Spleen (tissue), 11 donors: ENCODE data around the gene HDDC2. TPM values are rescaled to one million over a fixed set of nuclear protein-coding genes. Genes with fewer than 3 reads are reported as not detected.

Experiments
- DNase-seq: peaks from one replicate; pipeline ENCODE4 v3.0.0-alpha.2; 2020
- H3K27ac ChIP-seq, 8 donors: fragments of 200-600 bp; sonication (generic) in 7 of 8; 1 replicate in 4 of 8; 2 replicates in 4 of 8; pipeline versions ENCODE4 v1.5.0 to v1.8.0; 2016 to 2021; ENCODE audit warnings: inconsistent platforms in 4 of 8, mild to moderate bottlenecking in 4 of 8, moderate library complexity in 1 of 8
- H3K27me3 ChIP-seq, 7 donors: fragments of 200-600 bp; sonication (generic) in 6 of 7; replicated peaks in 1 of 7; 1 replicate in 4 of 7; 2 replicates in 3 of 7; pipeline versions ENCODE4 v1.5.0 to v1.8.0; 2016 to 2021; ENCODE audit warnings: inconsistent platforms in 3 of 7, mild to moderate bottlenecking in 1 of 7
- H3K36me3 ChIP-seq, 6 donors: fragments of 200-600 bp; sonication (generic) in 5 of 6; 1 replicate in 4 of 6; 2 replicates in 2 of 6; pipeline versions ENCODE4 v1.5.0 to v1.8.0; 2016 to 2021; ENCODE audit warnings: inconsistent platforms in 2 of 6
- H3K4me1 ChIP-seq, 6 donors: fragments of 200-600 bp; sonication (generic) in 5 of 6; 1 replicate in 3 of 6; 2 replicates in 3 of 6; pipeline versions ENCODE4 v1.5.0 to v1.8.0; 2016 to 2021; ENCODE audit warnings: inconsistent platforms in 3 of 6
- H3K4me3 ChIP-seq, 8 donors: fragments of 200-600 bp; sonication (generic) in 7 of 8; 1 replicate in 4 of 8; 2 replicates in 4 of 8; pipeline versions ENCODE4 v1.5.0 to v1.8.0; 2016 to 2021; ENCODE audit warnings: inconsistent platforms in 4 of 8, mild to moderate bottlenecking in 4 of 8, moderate library complexity in 2 of 8
- H3K9me3 ChIP-seq, 8 donors: fragments of 200-600 bp; sonication (generic) in 7 of 8; 1 replicate in 4 of 8; 2 replicates in 4 of 8; pipeline versions ENCODE4 v1.5.0 to v1.8.0; 2016 to 2021; ENCODE audit warnings: inconsistent platforms in 4 of 8
- POLR2A ChIP-seq, 3 donors: fragments of 450-650 bp; IDR thresholded peaks; one replicate each; pipeline ENCODE4 v1.5.1; 2017; ENCODE audit warnings: antibody characterized with exemption in 3 of 3, mild to moderate bottlenecking in 1 of 3
- POLR2AphosphoS5 ChIP-seq, 3 donors: sonication (generic); formaldehyde crosslinking; IDR thresholded peaks; one replicate each; pipeline ENCODE4 v1.5.1; 2017; ENCODE audit warnings: antibody characterized with exemption in 3 of 3
- WGBS, 5 donors: extraction: QIAGEN DNeasy Blood & Tissue Kit in 3 of 5; methylation state at CpG; one replicate each; pipeline versions ENCODE4 v1.1.5 to v1.1.7; 2013 to 2018; 5-methylcytosine and 5-hydroxymethylcytosine counted together
- intact Hi-C: fragments of 100-400 bp; cut with DNase I; formaldehyde crosslinking; loops from one replicate; pipeline ENCODE4 v1.15.0; 2023; ENCODE audit warnings: low total_unique reads
- polyA plus RNA-seq, 3 donors: library from polyadenylated mRNA; stranded (reverse); fragments of 200-250 nt; gene quantifications; one replicate each; pipeline ENCODE4 v1.2.1, GENCODE V29; 2013
- total RNA-seq, 7 donors: library from RNA; depleted of rRNA in 3 of 7; stranded (reverse); fragments of >200 nt in 3 of 7; fragmentation: NEBNext Ultra II Directional in 4 of 7; extraction: Animal tissue kit (Norgen Biotek cat#: 25700) in 4 of 7; gene quantifications; one replicate each; pipeline versions ENCODE4 v1.1.0 to v1.2.1, GENCODE V29; 2016 to 2021
- TF ChIP-seq, protein P1 (sequence below), 11 experiments: fragments of 200-600 bp in 7 of 11; fragments of 450-650 bp in 4 of 11; sonication (generic) in 4 of 11; IDR thresholded peaks in 8 of 11; conservative IDR thresholded peaks in 3 of 11; 1 replicate in 7 of 11; 2 replicates in 4 of 11; pipeline versions ENCODE4 v1.4.0 to v1.8.0; 2016 to 2021; ENCODE audit warnings: antibody characterized with exemption in 11 of 11, inconsistent platforms in 4 of 11, mild to moderate bottlenecking in 1 of 11
- donor health status: healthy with polysubstance abuse.
- donor health status: DM: no; HTN: no; CAD: no; lungs with moderate emphysema.
- donor health status: DM: no; HTN: no; CAD: no.
- donor health status: Bipolar disorder and iron deficiency.
- donor health status: healthy.
- donor health status: DM: no; HTN: no; CAD: no.
- donor health status: DM: yes; HTN: yes; CAD: no.

The HDDC2 gene
- total and polyA plus RNA-seq, 10 donors = 22.4 to 68.7 (median 38.7) TPM

GRCh38 chr6:125250511-125250910, 51.3 kb downstream of the HDDC2 start:
- TF ChIP-seq, protein P1, sequence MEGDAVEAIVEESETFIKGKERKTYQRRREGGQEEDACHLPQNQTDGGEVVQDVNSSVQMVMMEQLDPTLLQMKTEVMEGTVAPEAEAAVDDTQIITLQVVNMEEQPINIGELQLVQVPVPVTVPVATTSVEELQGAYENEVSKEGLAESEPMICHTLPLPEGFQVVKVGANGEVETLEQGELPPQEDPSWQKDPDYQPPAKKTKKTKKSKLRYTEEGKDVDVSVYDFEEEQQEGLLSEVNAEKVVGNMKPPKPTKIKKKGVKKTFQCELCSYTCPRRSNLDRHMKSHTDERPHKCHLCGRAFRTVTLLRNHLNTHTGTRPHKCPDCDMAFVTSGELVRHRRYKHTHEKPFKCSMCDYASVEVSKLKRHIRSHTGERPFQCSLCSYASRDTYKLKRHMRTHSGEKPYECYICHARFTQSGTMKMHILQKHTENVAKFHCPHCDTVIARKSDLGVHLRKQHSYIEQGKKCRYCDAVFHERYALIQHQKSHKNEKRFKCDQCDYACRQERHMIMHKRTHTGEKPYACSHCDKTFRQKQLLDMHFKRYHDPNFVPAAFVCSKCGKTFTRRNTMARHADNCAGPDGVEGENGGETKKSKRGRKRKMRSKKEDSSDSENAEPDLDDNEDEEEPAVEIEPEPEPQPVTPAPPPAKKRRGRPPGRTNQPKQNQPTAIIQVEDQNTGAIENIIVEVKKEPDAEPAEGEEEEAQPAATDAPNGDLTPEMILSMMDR (IDR thresholded peaks at IDR 0.05 in 8 of 11, conservative IDR thresholded peaks at IDR 0.05 in 3 of 11) = no peak
- intact Hi-C loops = no loop called here
- Histone ChIP-seq H3K4me3 (no peak overlapping the region), H3K27ac (no peak overlapping the region), H3K4me1 (no peaks in the 10 kb centered on the region), H3K36me3 (no peaks in the 10 kb centered on the region), H3K27me3 (no peaks in the 10 kb centered on the region), H3K9me3 (no peaks in the 10 kb centered on the region)
- DNase-seq = no peak
- 62 to 88% (median 80%) methylated on average over 1 of the region's 1 CpG for WGBS, 5 donors

DNA sequence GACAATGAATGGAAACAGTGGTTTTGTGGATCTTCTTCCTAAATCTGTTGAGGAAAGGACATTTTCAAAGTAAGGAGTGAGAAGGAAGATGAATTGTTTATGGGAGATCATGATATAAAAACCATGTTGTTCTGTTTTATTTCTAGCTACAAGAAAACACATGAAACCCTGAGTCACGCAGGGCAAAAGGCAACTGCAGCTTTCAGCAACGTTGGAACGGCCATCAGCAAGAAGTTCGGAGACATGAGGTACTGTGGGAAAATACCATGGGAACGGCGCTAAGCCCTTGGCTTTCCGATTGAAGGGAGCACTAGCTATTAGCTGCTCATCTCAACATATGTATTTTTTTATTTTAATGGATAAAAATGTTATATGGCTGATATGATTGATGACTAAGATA, 53.6 kb downstream of the HDDC2 start:
- intact Hi-C loops = no loop called here
- Histone ChIP-seq H3K4me3 (no peak overlapping the region), H3K9me3 (peaks cover 0 to 14% (median 8%) of the 10 kb centered on the region in 8 donors), H3K27me3 (no peaks in the 10 kb centered on the region), H3K36me3 (no peaks in the 10 kb centered on the region), H3K4me1 (no peaks in the 10 kb centered on the region), H3K27ac (no peak overlapping the region)
- TF ChIP-seq, protein P1 (IDR thresholded peaks at IDR 0.05 in 8 of 11, conservative IDR thresholded peaks at IDR 0.05 in 3 of 11) = no peak
- TF ChIP-seq POLR2AphosphoS5 (IDR thresholded peaks at IDR 0.05) = no peak
- TF ChIP-seq POLR2A (IDR thresholded peaks at IDR 0.05) = no peak
- WGBS, 5 donors = 89 to 96% (median 95%) methylated on average over 7 of the region's 7 CpGs
- no peak for DNase-seq

GRCh38 chr6:125246566-125246965, 55.2 kb downstream of the HDDC2 start:
- Histone ChIP-seq H3K4me3 (no peak overlapping the region), H3K36me3 (no peaks in the 10 kb centered on the region), H3K4me1 (no peaks in the 10 kb centered on the region), H3K27me3 (no peaks in the 10 kb centered on the region), H3K9me3 (peaks cover 0 to 27% (median 23%) of the 10 kb centered on the region in 8 donors), H3K27ac (no peak overlapping the region)
- no peak for TF ChIP-seq POLR2A (IDR thresholded peaks at IDR 0.05)
- TF ChIP-seq POLR2AphosphoS5 (IDR thresholded peaks at IDR 0.05) = no peak
- TF ChIP-seq, protein P1 (IDR thresholded peaks at IDR 0.05 in 8 of 11, conservative IDR thresholded peaks at IDR 0.05 in 3 of 11) = no peak
- intact Hi-C loops = no loop called here
- DNase-seq = no peak

GRCh38 chr6:125245523-125246264, 56.1 kb downstream of the HDDC2 start:
- Histone ChIP-seq H3K36me3 (no peaks in the 10 kb centered on the region), H3K27me3 (no peaks in the 10 kb centered on the region), H3K4me1 (no peaks in the 10 kb centered on the region), H3K4me3 (no peak overlapping the region), H3K9me3 (peaks cover 0 to 35% (median 31%) of the 10 kb centered on the region in 8 donors), H3K27ac (no peak overlapping the region)
- no peak for DNase-seq
- TF ChIP-seq, protein P1 (IDR thresholded peaks at IDR 0.05 in 8 of 11, conservative IDR thresholded peaks at IDR 0.05 in 3 of 11) = no peak
- TF ChIP-seq POLR2AphosphoS5 (IDR thresholded peaks at IDR 0.05) (no peak), POLR2A (IDR thresholded peaks at IDR 0.05) (no peak)
- 89 to 99% (median 90%) methylated on average over 7 of the region's 7 CpGs for WGBS, 5 donors
- intact Hi-C loops = no loop called here
